ENCODE results near the gene VMO1. TPM values are rescaled to one million over a fixed set of nuclear protein-coding genes. Genes with fewer than 3 reads are reported as not detected.
"Not testable (repeated sequence)": the region's sequence is repeated elsewhere in the genome, so short reads cannot be mapped to it uniquely, and the experiment has no call there.

The VMO1 gene
- 1 to 10 TPM in 3 of 4 donors, not detected in 1; 1.4 to 7.2 (median 3.8) TPM for total RNA-seq

- Histone ChIP-seq H3K27ac (no peak within 1 kb of the TSS), H3K27me3 (peaks cover 34 to 55% (median 49%) of the 10 kb centered on the region in 3 donors)
- ATAC-seq: no peak
Measured at GRCh38 chr17:4786106-4786511, at the start of gene VMO1. VMO1 (minus strand) TSS chr17:4786364; CDS start chr17:4786352, 12 bp downstream.

GRCh38 chr17:4834681-4835020 is 48.5 kb upstream of the VMO1 start:
- Histone ChIP-seq H3K4me3 (peak overlapping the region in 3 of 4 donors; percentile 74 to 89 (median 87)), H3K4me1 (peaks cover 22 to 34% of the 10 kb centered on the region in 2 donors), H3K36me3 (no peaks in the 10 kb centered on the region), H3K27ac (peak overlapping the region; percentile 83 to 96 (median 89)), H3K27me3 (no peaks in the 10 kb centered on the region), H3K9me3 (no peaks in the 10 kb centered on the region)
- no peak for ATAC-seq
- intact Hi-C loops (cut with DNase I; ENCODE audit: low total_unique reads): no loop called here
- TF ChIP-seq CTCF (IDR thresholded peaks at IDR 0.05 in 4 of 5, conservative IDR thresholded peaks at IDR 0.05 in 1 of 5) (no peak), POLR2A (IDR thresholded peaks at IDR 0.05) (no peak)
- in situ Hi-C loops (cut with MboI; ENCODE audit: low sequenced_read_pairs in 4 of 4): no loop called here
- no peak for DNase-seq

More at GRCh38 chr17:4786106-4786511, at the start of gene VMO1:
- TF ChIP-seq POLR2A (IDR thresholded peaks at IDR 0.05) (no peak), CTCF (IDR thresholded peaks at IDR 0.05 in 4 of 5, conservative IDR thresholded peaks at IDR 0.05 in 1 of 5) (no peak)
- peak within 1 kb of the TSS; percentile 14 to 40 (median 34) for H3K4me3 ChIP-seq
- intact Hi-C loops (cut with DNase I; ENCODE audit: low total_unique reads): no loop called here
- H3K36me3 ChIP-seq: no peaks in the 10 kb centered on the region
- peaks cover 36 to 44% of the 10 kb centered on the region in 2 donors for H3K4me1 ChIP-seq
- no peak for DNase-seq
- in situ Hi-C loops (cut with MboI; ENCODE audit: low sequenced_read_pairs in 4 of 4): loop anchor here (5.0 to 25.0 kb wide), 4 partner anchors 51 to 101 kb away; partner anchors contain the start of genes C17orf107 (in 2 of the 4), CXCL16 (in 1 of the 4), MED11 (in 1 of the 4) and ZMYND15 (in 1 of the 4)
- no peaks in the 10 kb centered on the region for H3K9me3 ChIP-seq

- H3K36me3 ChIP-seq: no peaks in the 10 kb centered on the region
- TF ChIP-seq POLR2A (IDR thresholded peaks at IDR 0.05) (no peak), CTCF (IDR thresholded peaks at IDR 0.05 in 4 of 5, conservative IDR thresholded peaks at IDR 0.05 in 1 of 5) (no peak)
- H3K9me3 ChIP-seq: no peaks in the 10 kb centered on the region
- H3K27me3 ChIP-seq: no peaks in the 10 kb centered on the region
- no peak for DNase-seq
- ATAC-seq: no peak
- intact Hi-C loops (cut with DNase I; ENCODE audit: low total_unique reads): loop anchor here (1.0 to 2.0 kb wide), 3 partner anchors 27 to 103 kb away; partner anchors contain the start of genes MED11 and PLD2
- H3K4me1 ChIP-seq: peaks cover 22 to 34% of the 10 kb centered on the region in 2 donors
- peak overlapping the region; percentile 83 to 96 (median 89) for H3K27ac ChIP-seq
- peak overlapping the region; percentile 74 to 89 (median 80) for H3K4me3 ChIP-seq
- in situ Hi-C loops (cut with MboI; ENCODE audit: low sequenced_read_pairs in 4 of 4): no loop called here
Measured at GRCh38 chr17:4833941-4834680, 47.9 kb upstream of the VMO1 start.

DNA sequence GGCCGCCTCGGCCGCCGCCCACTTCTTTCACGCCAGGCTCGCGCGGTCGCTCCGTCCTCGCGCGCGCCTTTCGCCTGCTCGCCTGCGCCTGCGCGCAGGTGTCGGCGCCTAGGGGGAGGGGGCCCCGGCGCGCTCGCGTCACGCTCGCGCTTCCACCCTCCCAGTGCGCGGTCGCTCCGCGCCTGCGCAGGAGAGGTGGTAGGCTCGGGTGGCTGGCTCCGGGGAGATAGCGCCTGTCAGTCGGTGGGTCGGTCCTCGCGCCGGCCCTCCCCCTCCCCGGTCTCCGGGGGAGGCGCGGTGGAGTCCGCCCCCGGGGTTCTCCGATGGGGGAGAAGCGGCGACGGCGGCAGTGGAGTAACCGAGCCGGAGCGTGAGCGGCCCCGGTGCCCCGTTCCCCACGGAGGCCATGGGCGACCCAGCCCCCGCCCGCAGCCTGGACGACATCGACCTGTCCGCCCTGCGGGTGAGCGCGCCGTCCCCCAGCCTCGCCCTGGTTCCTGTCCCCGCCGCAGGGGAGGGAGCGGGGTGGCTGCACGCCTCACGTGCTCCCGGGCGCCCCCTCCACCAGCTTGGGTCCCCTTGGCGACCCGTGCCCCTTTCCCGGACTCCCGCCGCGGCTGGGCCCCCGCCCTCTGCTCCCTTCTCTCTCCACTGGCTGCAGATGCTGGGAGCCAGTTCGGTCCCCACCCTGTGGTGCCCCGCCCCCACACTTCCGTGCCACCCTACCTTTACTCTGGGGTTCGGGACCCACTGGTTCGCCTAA is 47.2 kb upstream of the VMO1 start, which contains the start of gene MINK1:
Gene MINK1, plus strand, starts transcription at position 163 of the 763 bp plus-strand sequence. Its CDS starts 244 bp downstream, at position 407.
- intact Hi-C loops (cut with DNase I; ENCODE audit: low total_unique reads): loop anchor here (1.0 to 2.0 kb wide), 3 partner anchors 26 to 102 kb away; partner anchors contain the start of genes MED11 and PLD2
- peaks cover 19 to 34% of the 10 kb centered on the region in 2 donors for H3K4me1 ChIP-seq
- peak; percentile 95 to 96 for ATAC-seq
- TF ChIP-seq POLR2A (IDR thresholded peaks at IDR 0.05): peak; percentile 91 to 93
- TF ChIP-seq CTCF (IDR thresholded peaks at IDR 0.05 in 4 of 5, conservative IDR thresholded peaks at IDR 0.05 in 1 of 5): no peak
- DNase-seq: peak; percentile 78 to 88
- in situ Hi-C loops (cut with MboI; ENCODE audit: low sequenced_read_pairs in 4 of 4): no loop called here
- H3K27ac ChIP-seq: peak within 1 kb of the TSS; percentile 83 to 96 (median 89)
- no peaks in the 10 kb centered on the region for H3K36me3 ChIP-seq
- H3K27me3 ChIP-seq: no peaks in the 10 kb centered on the region
- H3K9me3 ChIP-seq: no peaks in the 10 kb centered on the region
- peak within 1 kb of the TSS; percentile 74 to 89 (median 80) for H3K4me3 ChIP-seq

GRCh38 chr17:4832829-4833177 is 46.6 kb upstream of the VMO1 start:
- peak; percentile 1 to 11 for ATAC-seq
- H3K9me3 ChIP-seq; DNase-seq; in situ Hi-C loops (cut with MboI; ENCODE audit: low sequenced_read_pairs in 4 of 4); H3K27me3 ChIP-seq; H3K36me3 ChIP-seq: not testable (repeated sequence)
- peaks cover 17 to 30% of the 10 kb centered on the region in 2 donors for H3K4me1 ChIP-seq
- H3K4me3 ChIP-seq: peak overlapping the region; percentile 74 to 89 (median 80)
- intact Hi-C loops (cut with DNase I; ENCODE audit: low total_unique reads): loop anchor here (1.0 to 2.0 kb wide), 3 partner anchors 26 to 102 kb away; partner anchors contain the start of genes MED11 and PLD2
- peak overlapping the region; percentile 83 to 96 (median 89) for H3K27ac ChIP-seq
